ENCODE results near the gene CCL4. TPM values are rescaled to one million over a fixed set of nuclear protein-coding genes. Genes with fewer than 3 reads are reported as not detected.

The CCL4 gene
- total RNA-seq, 1 experiment from 2014 or later: not detected

DNA sequence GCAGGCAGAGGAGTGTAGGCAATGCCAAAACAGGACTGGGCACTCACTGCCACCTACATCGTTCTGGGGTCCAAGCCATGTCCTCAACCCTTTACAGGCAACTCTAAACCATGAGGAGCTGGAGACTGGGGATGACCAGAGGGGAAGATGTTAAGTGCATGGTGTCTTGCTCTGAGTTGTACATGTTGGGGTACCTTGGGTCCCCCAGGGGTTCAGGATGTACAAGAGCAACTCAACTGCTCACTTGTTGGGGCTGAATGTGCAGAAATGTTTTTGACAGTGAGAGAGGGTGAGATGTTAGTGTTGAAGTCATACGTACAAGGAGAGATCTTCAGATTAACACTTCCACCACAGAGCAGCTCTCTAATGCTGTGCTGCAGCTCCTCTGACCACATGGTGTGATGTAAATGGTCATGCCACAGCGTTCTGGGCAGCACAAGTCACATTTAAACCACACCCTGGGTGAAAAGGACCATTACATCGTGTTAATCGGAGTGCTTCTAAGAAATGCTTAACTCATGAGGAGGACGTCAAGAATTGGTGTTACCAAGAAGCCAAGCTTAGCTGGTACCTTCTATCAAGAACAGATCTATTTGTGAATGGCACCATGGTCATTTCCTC lies 37.2 kb upstream of the CCL4 start:
- no peak overlapping the region for H3K4me3 Mint-ChIP-seq
- H3K23me2 ChIP-seq (ENCODE audit: insufficient read length, low read depth, low read length, poor library complexity, severe bottlenecking): no peaks in the 10 kb centered on the region
- H3K36me3 Mint-ChIP-seq (ENCODE audit: insufficient read depth in 1 of 3, low read depth in 3 of 3): no peaks in the 10 kb centered on the region
- no peak overlapping the region for H3K4me2 ChIP-seq (ENCODE audit: insufficient read depth, insufficient read length, low read length)
- no peak overlapping the region for H3K14ac ChIP-seq (ENCODE audit: insufficient read depth, low read length)
- H4K8ac ChIP-seq (replicated peaks; ENCODE audit: insufficient read length, low read depth, low read length): no peak overlapping the region
- no peaks in the 10 kb centered on the region for H3K4me1 ChIP-seq (ENCODE audit: insufficient read depth, low read length)
- no CpG with 5 or more reads among the region's 6 CpGs for WGBS (ENCODE audit: extremely low coverage, insufficient read length, low lambda C conversion rate)
- no peaks in the 10 kb centered on the region; a peak in 2 of 5 replicates for H3K9me3 Mint-ChIP-seq
- no peak overlapping the region for H4K91ac ChIP-seq (ENCODE audit: insufficient read length, low read depth, low read length)
- TF ChIP-seq, protein P1, sequence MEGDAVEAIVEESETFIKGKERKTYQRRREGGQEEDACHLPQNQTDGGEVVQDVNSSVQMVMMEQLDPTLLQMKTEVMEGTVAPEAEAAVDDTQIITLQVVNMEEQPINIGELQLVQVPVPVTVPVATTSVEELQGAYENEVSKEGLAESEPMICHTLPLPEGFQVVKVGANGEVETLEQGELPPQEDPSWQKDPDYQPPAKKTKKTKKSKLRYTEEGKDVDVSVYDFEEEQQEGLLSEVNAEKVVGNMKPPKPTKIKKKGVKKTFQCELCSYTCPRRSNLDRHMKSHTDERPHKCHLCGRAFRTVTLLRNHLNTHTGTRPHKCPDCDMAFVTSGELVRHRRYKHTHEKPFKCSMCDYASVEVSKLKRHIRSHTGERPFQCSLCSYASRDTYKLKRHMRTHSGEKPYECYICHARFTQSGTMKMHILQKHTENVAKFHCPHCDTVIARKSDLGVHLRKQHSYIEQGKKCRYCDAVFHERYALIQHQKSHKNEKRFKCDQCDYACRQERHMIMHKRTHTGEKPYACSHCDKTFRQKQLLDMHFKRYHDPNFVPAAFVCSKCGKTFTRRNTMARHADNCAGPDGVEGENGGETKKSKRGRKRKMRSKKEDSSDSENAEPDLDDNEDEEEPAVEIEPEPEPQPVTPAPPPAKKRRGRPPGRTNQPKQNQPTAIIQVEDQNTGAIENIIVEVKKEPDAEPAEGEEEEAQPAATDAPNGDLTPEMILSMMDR (conservative IDR thresholded peaks at IDR 0.05): no peak
- H3K27ac Mint-ChIP-seq: no peak overlapping the region
- H3K79me1 ChIP-seq (ENCODE audit: insufficient read depth, low read depth, low read length, poor library complexity, severe bottlenecking): no peaks in the 10 kb centered on the region
- no peak overlapping the region for H3K56ac ChIP-seq (ENCODE audit: insufficient read length, low read depth, low read length)
- H4K5ac ChIP-seq (ENCODE audit: insufficient read length, low read depth, low read length): no peak overlapping the region
- no peak overlapping the region for H3K23ac ChIP-seq (ENCODE audit: insufficient read length, low read depth, low read length)
- DNase-seq: no peak
- no peaks in the 10 kb centered on the region for H4K20me1 ChIP-seq (ENCODE audit: control insufficient read depth, insufficient read depth, insufficient read length)
- H3K18ac ChIP-seq (ENCODE audit: insufficient read length, low read depth, low read length): no peak overlapping the region
- H2AK5ac ChIP-seq (ENCODE audit: insufficient read length, low read length): no peak overlapping the region
- H2BK5ac ChIP-seq (ENCODE audit: insufficient read length, low read length): no peak overlapping the region
- H3K9me3 ChIP-seq (ENCODE audit: control insufficient read depth, low read depth, low read length): no peaks in the 10 kb centered on the region
- H2BK15ac ChIP-seq (ENCODE audit: low read depth, low read length): no peak overlapping the region
- H3K4ac ChIP-seq (ENCODE audit: low read depth, low read length): no peak overlapping the region
- H3K27me3 Mint-ChIP-seq (ENCODE audit: low read depth): peaks cover under 1% of the 10 kb centered on the region
- no peak overlapping the region for H2BK120ac ChIP-seq (ENCODE audit: low read depth, low read length, poor library complexity, severe bottlenecking)
- H3K27ac ChIP-seq (ENCODE audit: insufficient read length, low read depth, low read length): no peak overlapping the region
- peaks cover 0 to 3% of the 10 kb centered on the region in 2 experiments; a peak in 1 of 4 replicates for H3K4me1 Mint-ChIP-seq
- no peak overlapping the region for H3T11ph ChIP-seq (ENCODE audit: low read length)
- H3K79me2 ChIP-seq (ENCODE audit: insufficient read depth, low read length): no peaks in the 10 kb centered on the region
- no peak overlapping the region for H2BK12ac ChIP-seq (ENCODE audit: insufficient read length, low read depth, low read length)
- no peak overlapping the region for H2BK20ac ChIP-seq (ENCODE audit: low read depth, low read length, poor library complexity, severe bottlenecking)
- no peaks in the 10 kb centered on the region for H3K27me3 ChIP-seq (ENCODE audit: insufficient read depth, low read length)
- no peak overlapping the region for H2AFZ ChIP-seq (ENCODE audit: low read length)
- H3K9ac ChIP-seq (ENCODE audit: extremely low read depth, insufficient read length, low read length): no peak overlapping the region

Data from H9 (cell line).